Upper lobe of right lung (tissue), 1 donor: ENCODE data around the gene POC1A. TPM values are rescaled to one million over a fixed set of nuclear protein-coding genes. Genes with fewer than 3 reads are reported as not detected.

Experiments used
- ATAC-seq: fragments of 200-7000 bp; cut with Tn5 transposase; one replicate; pipeline ENCODE4 v1.9.1; 2020; ENCODE audit warnings: mild to moderate bottlenecking, moderate library complexity
- DNase-seq: peaks from one replicate; pipeline ENCODE4 v3.0.0-alpha.2; 2020
- H3K27ac ChIP-seq: fragments of 200-600 bp; one replicate; pipeline ENCODE4 v1.8.0; 2022
- H3K27me3 ChIP-seq: fragments of 200-600 bp; one replicate; pipeline ENCODE4 v1.8.0; 2022; ENCODE audit warnings: mild to moderate bottlenecking
- H3K36me3 ChIP-seq: fragments of 200-600 bp; one replicate; pipeline ENCODE4 v1.8.0; 2022
- H3K4me1 ChIP-seq: fragments of 200-600 bp; one replicate; pipeline ENCODE4 v1.8.0; 2022
- H3K4me3 ChIP-seq: fragments of 200-600 bp; one replicate; pipeline ENCODE4 v1.8.0; 2022; ENCODE audit warnings: mild to moderate bottlenecking
- H3K9me3 ChIP-seq: fragments of 200-600 bp; one replicate; pipeline ENCODE4 v1.8.0; 2022
- CTCF ChIP-seq: fragments of 200-600 bp; IDR thresholded peaks from one replicate; pipeline ENCODE4 v1.8.0; 2022; ENCODE audit warnings: antibody characterized with exemption
- intact Hi-C: fragments of 100-400 bp; cut with DNase I; formaldehyde crosslinking; loops from one replicate; pipeline ENCODE4 v1.11.0; 2022
- total RNA-seq: library from RNA; stranded (reverse); fragmentation: NEBNext Ultra II Directional; extraction: Animal tissue kit (Norgen Biotek cat#: 25700); gene quantifications from one replicate; pipeline ENCODE4 v1.2.1, GENCODE V29; 2021
- donor health status: DM: no; HTN: yes; CAD: no; lungs with severe emphysema.

POC1A gene
- total RNA-seq, 1 donor from 2014 or later, result 2.5 TPM

- H3K4me3 ChIP-seq, result no peak overlapping the region
- intact Hi-C loops, result no loop called here
- no peak overlapping the region for H3K27ac ChIP-seq
- DNase-seq (no peak), ATAC-seq (no peak)
- no peaks in the 10 kb centered on the region for H3K36me3 ChIP-seq
- H3K9me3 ChIP-seq, result no peaks in the 10 kb centered on the region
- peaks cover 34% of the 10 kb centered on the region for H3K4me1 ChIP-seq
- H3K27me3 ChIP-seq, result no peaks in the 10 kb centered on the region
- TF ChIP-seq CTCF, result no peak
These were observed 35.9 kb downstream of the POC1A start for GRCh38 chr3:52118156-52118875.

DNA sequence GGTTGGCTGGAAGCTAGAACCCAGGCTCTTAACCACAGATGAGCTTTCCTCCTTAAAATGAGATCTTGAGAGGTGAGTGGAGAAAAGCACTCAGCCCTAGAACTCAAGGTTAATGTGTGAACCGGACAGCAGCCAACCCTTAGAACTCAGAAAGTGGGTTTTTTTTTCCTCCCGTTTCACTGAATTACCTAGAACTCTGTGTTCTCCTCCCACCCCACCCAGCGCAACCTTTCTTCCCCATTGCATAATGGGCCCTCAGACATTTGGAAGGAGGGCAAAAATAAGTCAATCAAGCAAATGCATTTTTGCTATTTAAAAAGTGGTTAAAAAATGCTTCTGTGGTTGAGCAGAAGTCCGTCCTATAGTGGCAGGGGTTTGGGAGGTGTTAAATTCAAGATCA is 36.7 kb downstream of the POC1A start:
- no peak for TF ChIP-seq CTCF
- intact Hi-C loops, result no loop called here
- no peak overlapping the region for H3K27ac ChIP-seq
- DNase-seq, result no peak
- peaks cover 26% of the 10 kb centered on the region for H3K4me1 ChIP-seq
- peak; percentile 31 for ATAC-seq
- no peaks in the 10 kb centered on the region for H3K36me3 ChIP-seq
- H3K27me3 ChIP-seq, result no peaks in the 10 kb centered on the region
- H3K4me3 ChIP-seq, result no peak overlapping the region
- no peaks in the 10 kb centered on the region for H3K9me3 ChIP-seq

DNA sequence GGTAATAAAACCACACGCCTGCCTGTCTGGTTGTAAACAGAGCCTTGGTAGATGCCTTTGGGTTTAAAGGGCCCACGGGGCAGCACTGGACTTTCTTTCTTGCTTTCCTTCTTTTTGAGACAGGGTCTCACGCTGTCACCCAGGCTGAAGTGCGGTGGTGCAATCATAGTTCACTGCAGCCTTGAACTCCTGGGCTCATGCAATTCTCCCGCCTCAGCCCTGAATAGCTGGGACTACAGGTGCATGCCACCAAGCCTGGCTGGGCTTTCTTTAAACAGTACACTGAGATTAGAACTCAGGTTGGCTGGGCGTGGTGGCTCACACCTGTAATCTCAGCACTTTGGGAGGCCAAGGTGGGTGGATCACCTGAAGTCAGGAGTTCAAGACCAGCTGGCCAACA is 42.2 kb downstream of the POC1A start:
- TF ChIP-seq CTCF, result no peak
- DNase-seq (no peak), ATAC-seq (no peak)
- Histone ChIP-seq H3K27me3 (no peaks in the 10 kb centered on the region), H3K9me3 (no peaks in the 10 kb centered on the region), H3K4me1 (no peaks in the 10 kb centered on the region), H3K27ac (no peak overlapping the region), H3K36me3 (no peaks in the 10 kb centered on the region), H3K4me3 (no peak overlapping the region)
- intact Hi-C loops, result no loop called here

GRCh38 chr3:52110502-52110901 is 43.7 kb downstream of the POC1A start:
- no peaks in the 10 kb centered on the region for H3K36me3 ChIP-seq
- TF ChIP-seq CTCF, result no peak
- no peak overlapping the region for H3K4me3 ChIP-seq
- ATAC-seq, result no peak
- H3K27ac ChIP-seq, result no peak overlapping the region
- intact Hi-C loops, result no loop called here
- DNase-seq, result no peak
- H3K27me3 ChIP-seq, result no peaks in the 10 kb centered on the region
- H3K9me3 ChIP-seq, result no peaks in the 10 kb centered on the region
- H3K4me1 ChIP-seq, result no peaks in the 10 kb centered on the region

DNA sequence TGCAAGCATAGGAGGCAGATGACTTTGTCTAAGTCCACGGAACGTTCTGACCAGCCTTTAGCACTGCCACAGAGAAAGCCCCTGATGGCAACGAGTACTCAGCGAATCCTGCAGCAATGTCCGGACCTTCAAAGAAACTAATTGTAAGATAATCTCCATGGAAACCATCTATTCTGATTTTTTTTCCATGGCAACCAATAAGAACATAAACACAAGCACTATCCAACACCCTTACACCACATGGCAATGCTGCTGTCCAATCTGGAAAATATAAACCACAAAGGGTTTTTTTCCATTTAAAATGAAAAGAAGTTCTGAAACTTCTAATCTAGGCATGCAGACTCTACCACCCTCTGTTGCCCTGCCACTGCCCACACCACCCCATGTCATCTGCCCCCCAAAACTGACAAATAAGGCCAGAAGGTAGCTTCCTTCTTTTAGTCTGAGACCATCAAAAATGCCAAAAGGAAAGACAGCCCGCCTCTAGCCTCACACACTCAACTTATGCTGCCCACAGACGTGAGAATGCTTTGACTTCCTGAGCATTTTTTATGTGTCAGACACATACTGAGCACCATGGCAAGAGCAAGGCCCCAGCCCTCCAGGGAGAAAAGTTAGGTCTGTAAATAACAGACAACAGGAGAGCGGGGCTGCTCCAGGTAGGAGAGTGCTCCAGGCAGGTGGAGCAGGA is 44.5 kb downstream of the POC1A start:
- Histone ChIP-seq H3K4me3 (no peak overlapping the region), H3K27ac (peak overlapping the region; percentile 26), H3K36me3 (no peaks in the 10 kb centered on the region), H3K27me3 (no peaks in the 10 kb centered on the region), H3K4me1 (no peaks in the 10 kb centered on the region), H3K9me3 (no peaks in the 10 kb centered on the region)
- intact Hi-C loops, result no loop called here
- DNase-seq, result no peak
- no peak for ATAC-seq
- TF ChIP-seq CTCF, result no peak
